OCI-LY7 (cell line): Measurements from ENCODE around the gene NTM.

ENCODE experiments used
- EZH2phosphoT487 ChIP-seq: fragments of 200-600 bp; sonication (generic); IDR thresholded peaks from 2 replicates; pipeline ENCODE4 v1.6.1; 2018; ENCODE audit warnings: low read depth, borderline replicate concordance, mild to moderate bottlenecking, mixed run types, antibody characterized with exemption, low read length, moderate library complexity, mixed read lengths
- TF ChIP-seq, protein P1 (sequence below): fragments of 200-600 bp; sonication (generic); conservative IDR thresholded peaks from 2 replicates; pipeline ENCODE4 v1.5.1; 2014; ENCODE audit warnings: mild to moderate bottlenecking, antibody characterized with exemption, low read length, moderate library complexity, mixed read lengths

DNA sequence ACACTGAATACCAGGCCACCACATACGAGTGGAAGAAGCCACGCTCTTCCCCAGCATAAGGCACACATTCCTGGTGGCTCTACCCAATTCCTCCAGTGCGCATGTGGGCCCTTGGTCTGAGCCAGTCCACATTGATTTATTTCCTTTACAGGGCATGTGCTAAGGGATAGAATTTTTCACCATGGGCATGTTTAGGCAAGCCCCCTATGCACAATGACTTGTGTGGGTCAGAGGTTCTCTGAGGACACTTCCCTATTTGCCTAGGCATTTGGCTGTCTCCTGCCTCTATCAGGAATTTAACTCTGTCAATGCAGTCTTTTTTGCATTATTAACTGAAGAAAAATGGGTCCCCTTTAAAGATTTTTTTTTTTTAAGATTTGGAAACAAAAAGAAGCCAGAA is 718.1 kb downstream of the NTM start:
- TF ChIP-seq, protein P1, sequence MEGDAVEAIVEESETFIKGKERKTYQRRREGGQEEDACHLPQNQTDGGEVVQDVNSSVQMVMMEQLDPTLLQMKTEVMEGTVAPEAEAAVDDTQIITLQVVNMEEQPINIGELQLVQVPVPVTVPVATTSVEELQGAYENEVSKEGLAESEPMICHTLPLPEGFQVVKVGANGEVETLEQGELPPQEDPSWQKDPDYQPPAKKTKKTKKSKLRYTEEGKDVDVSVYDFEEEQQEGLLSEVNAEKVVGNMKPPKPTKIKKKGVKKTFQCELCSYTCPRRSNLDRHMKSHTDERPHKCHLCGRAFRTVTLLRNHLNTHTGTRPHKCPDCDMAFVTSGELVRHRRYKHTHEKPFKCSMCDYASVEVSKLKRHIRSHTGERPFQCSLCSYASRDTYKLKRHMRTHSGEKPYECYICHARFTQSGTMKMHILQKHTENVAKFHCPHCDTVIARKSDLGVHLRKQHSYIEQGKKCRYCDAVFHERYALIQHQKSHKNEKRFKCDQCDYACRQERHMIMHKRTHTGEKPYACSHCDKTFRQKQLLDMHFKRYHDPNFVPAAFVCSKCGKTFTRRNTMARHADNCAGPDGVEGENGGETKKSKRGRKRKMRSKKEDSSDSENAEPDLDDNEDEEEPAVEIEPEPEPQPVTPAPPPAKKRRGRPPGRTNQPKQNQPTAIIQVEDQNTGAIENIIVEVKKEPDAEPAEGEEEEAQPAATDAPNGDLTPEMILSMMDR: no peak
- TF ChIP-seq EZH2phosphoT487: no peak
